SK-N-SH treated with all-trans-retinoic acid at 6 μM for 48 hours (cell line): ENCODE results near the gene ELMO1.

ENCODE experiments used
- ATAC-seq: fragments of 200-7000 bp; cut with Tn5 transposase; 3 replicates; pipeline ENCODE4 v1.9.1; 2020; ENCODE audit warnings: mild to moderate bottlenecking, moderate library complexity
- ARNTL ChIP-seq: fragments of 450-650 bp; formaldehyde crosslinking; IDR thresholded peaks from 2 replicates; pipeline ENCODE4 v1.5.0; 2020; ENCODE audit warnings: low read depth, mild to moderate bottlenecking, moderate library complexity, borderline replicate concordance
- BACH2 ChIP-seq: fragments of 250-450 bp; sonication (Bioruptor Pico); IDR thresholded peaks from 2 replicates; pipeline ENCODE4 v1.9.0; 2021; ENCODE audit warnings: mild to moderate bottlenecking, borderline replicate concordance
- CREB5 ChIP-seq: fragments of 250-450 bp; sonication (Bioruptor Pico); IDR thresholded peaks from 2 replicates; pipeline ENCODE4 v1.5.1; 2020; ENCODE audit warnings: low read depth, mild to moderate bottlenecking, moderate library complexity
- CSRNP3 ChIP-seq: fragments of 250-450 bp; sonication (Bioruptor Pico); IDR thresholded peaks from 2 replicates; pipeline ENCODE4 v1.5.1; 2021; ENCODE audit warnings: mild to moderate bottlenecking, moderate library complexity
- ESRRG ChIP-seq: fragments of 250-450 bp; sonication (Bioruptor Pico); IDR thresholded peaks from 2 replicates; pipeline ENCODE4 v1.6.1; 2021; ENCODE audit warnings: mild to moderate bottlenecking
- GLIS3 ChIP-seq: fragments of 250-450 bp; sonication (Bioruptor Pico); IDR thresholded peaks from 2 replicates; pipeline ENCODE4 v1.5.0; 2020; ENCODE audit warnings: mild to moderate bottlenecking, moderate library complexity
- ISL1 ChIP-seq: fragments of 250-450 bp; sonication (Bioruptor Pico); IDR thresholded peaks from 2 replicates; pipeline ENCODE4 v2.1.2; 2022; ENCODE audit warnings: mild to moderate bottlenecking, moderate library complexity
- OSR1 ChIP-seq: fragments of 250-450 bp; sonication (Bioruptor Pico); IDR thresholded peaks from 2 replicates; pipeline ENCODE4 v1.8.0; 2022; ENCODE audit warnings: moderate library complexity, mild to moderate bottlenecking, inconsistent platforms
- PPARA ChIP-seq: fragments of 250-450 bp; sonication (Bioruptor Pico); IDR thresholded peaks from 2 replicates; pipeline ENCODE4 v1.5.0; 2020; ENCODE audit warnings: mild to moderate bottlenecking, borderline replicate concordance
- RARB ChIP-seq: fragments of 250-450 bp; sonication (Bioruptor Pico); IDR thresholded peaks from 2 replicates; pipeline ENCODE4 v1.8.0; 2021; ENCODE audit warnings: mild to moderate bottlenecking, moderate library complexity
- SNAI2 ChIP-seq: fragments of 250-450 bp; sonication (Bioruptor Pico); IDR thresholded peaks from 2 replicates; pipeline ENCODE4 v1.5.0; 2020; ENCODE audit warnings: mild to moderate bottlenecking, moderate library complexity
- TCF4 ChIP-seq: fragments of 250-450 bp; sonication (Bioruptor Pico); IDR thresholded peaks from 2 replicates; pipeline ENCODE4 v1.8.0; 2021; ENCODE audit warnings: mild to moderate bottlenecking, moderate library complexity, borderline replicate concordance
- TOX ChIP-seq: fragments of 250-450 bp; sonication (Bioruptor Pico); IDR thresholded peaks from 2 replicates; pipeline ENCODE4 v1.8.0; 2021; ENCODE audit warnings: mild to moderate bottlenecking, moderate library complexity, borderline replicate concordance
- TSHZ2 ChIP-seq: fragments of 250-450 bp; sonication (Bioruptor Pico); IDR thresholded peaks from 2 replicates; pipeline ENCODE4 v1.5.0; 2020; ENCODE audit warnings: mild to moderate bottlenecking, moderate library complexity
- ZC3H10 ChIP-seq: fragments of 250-450 bp; sonication (Bioruptor Pico); IDR thresholded peaks from 2 replicates; pipeline ENCODE4 v1.5.1; 2021; ENCODE audit warnings: mild to moderate bottlenecking, moderate library complexity
- ZFP3 ChIP-seq: fragments of 250-450 bp; sonication (Bioruptor Pico); IDR thresholded peaks from 2 replicates; pipeline ENCODE4 v1.5.0; 2020; ENCODE audit warnings: mild to moderate bottlenecking, moderate library complexity
- ZFP30 ChIP-seq: fragments of 450-650 bp; formaldehyde crosslinking; IDR thresholded peaks from 2 replicates; pipeline ENCODE4 v1.5.0; 2022; ENCODE audit warnings: mild to moderate bottlenecking, moderate library complexity
- ZNF565 ChIP-seq: fragments of 450-650 bp; formaldehyde crosslinking; conservative IDR thresholded peaks from 2 replicates; pipeline ENCODE4 v1.5.0; 2020; ENCODE audit warnings: low read depth, mild to moderate bottlenecking, moderate library complexity
- ZNF70 ChIP-seq: fragments of 450-650 bp; formaldehyde crosslinking; IDR thresholded peaks from 2 replicates; pipeline ENCODE4 v1.5.0; 2020; ENCODE audit warnings: mild to moderate bottlenecking, moderate library complexity
- ZNF8 ChIP-seq: fragments of 450-650 bp; formaldehyde crosslinking; IDR thresholded peaks from 2 replicates; pipeline ENCODE4 v1.5.0; 2020; ENCODE audit warnings: mild to moderate bottlenecking, moderate library complexity
- TF ChIP-seq, protein P1 (sequence below): fragments of 250-450 bp; sonication (Bioruptor Pico); IDR thresholded peaks from 2 replicates; pipeline ENCODE4 v1.8.0; 2020; ENCODE audit warnings: mild to moderate bottlenecking, moderate library complexity, borderline replicate concordance

Gene ELMO1

GRCh38 chr7:37418381-37418780, 30.3 kb downstream of the ELMO1 start:
- no peak for ATAC-seq
- no peak for TF ChIP-seq ARNTL (CRISPR knock-in tag)
- TF ChIP-seq ZFP30 (CRISPR knock-in tag): no peak
- no peak for TF ChIP-seq ZC3H10 (CRISPR knock-in tag)
- TF ChIP-seq, protein P1, sequence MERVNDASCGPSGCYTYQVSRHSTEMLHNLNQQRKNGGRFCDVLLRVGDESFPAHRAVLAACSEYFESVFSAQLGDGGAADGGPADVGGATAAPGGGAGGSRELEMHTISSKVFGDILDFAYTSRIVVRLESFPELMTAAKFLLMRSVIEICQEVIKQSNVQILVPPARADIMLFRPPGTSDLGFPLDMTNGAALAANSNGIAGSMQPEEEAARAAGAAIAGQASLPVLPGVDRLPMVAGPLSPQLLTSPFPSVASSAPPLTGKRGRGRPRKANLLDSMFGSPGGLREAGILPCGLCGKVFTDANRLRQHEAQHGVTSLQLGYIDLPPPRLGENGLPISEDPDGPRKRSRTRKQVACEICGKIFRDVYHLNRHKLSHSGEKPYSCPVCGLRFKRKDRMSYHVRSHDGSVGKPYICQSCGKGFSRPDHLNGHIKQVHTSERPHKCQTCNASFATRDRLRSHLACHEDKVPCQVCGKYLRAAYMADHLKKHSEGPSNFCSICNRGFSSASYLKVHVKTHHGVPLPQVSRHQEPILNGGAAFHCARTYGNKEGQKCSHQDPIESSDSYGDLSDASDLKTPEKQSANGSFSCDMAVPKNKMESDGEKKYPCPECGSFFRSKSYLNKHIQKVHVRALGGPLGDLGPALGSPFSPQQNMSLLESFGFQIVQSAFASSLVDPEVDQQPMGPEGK (CRISPR knock-in tag): no peak
- TF ChIP-seq ESRRG: no peak
- no peak for TF ChIP-seq GLIS3 (CRISPR knock-in tag)
- no peak for TF ChIP-seq TCF4
- no peak for TF ChIP-seq PPARA
- no peak for TF ChIP-seq SNAI2 (CRISPR knock-in tag)
- no peak for TF ChIP-seq BACH2
- TF ChIP-seq, all 23 proteins: peak for 0

GRCh38 chr7:37417107-37417474, 31.6 kb downstream of the ELMO1 start:
- no peak for ATAC-seq
- TF ChIP-seq TOX (CRISPR knock-in tag) (no peak), ESRRG (no peak), SNAI2 (CRISPR knock-in tag) (no peak), GLIS3 (CRISPR knock-in tag) (no peak), ZNF70 (no peak), CREB5 (no peak), BACH2 (no peak), ZNF8 (CRISPR knock-in tag) (no peak), TSHZ2 (CRISPR knock-in tag) (no peak), CSRNP3 (no peak)

DNA sequence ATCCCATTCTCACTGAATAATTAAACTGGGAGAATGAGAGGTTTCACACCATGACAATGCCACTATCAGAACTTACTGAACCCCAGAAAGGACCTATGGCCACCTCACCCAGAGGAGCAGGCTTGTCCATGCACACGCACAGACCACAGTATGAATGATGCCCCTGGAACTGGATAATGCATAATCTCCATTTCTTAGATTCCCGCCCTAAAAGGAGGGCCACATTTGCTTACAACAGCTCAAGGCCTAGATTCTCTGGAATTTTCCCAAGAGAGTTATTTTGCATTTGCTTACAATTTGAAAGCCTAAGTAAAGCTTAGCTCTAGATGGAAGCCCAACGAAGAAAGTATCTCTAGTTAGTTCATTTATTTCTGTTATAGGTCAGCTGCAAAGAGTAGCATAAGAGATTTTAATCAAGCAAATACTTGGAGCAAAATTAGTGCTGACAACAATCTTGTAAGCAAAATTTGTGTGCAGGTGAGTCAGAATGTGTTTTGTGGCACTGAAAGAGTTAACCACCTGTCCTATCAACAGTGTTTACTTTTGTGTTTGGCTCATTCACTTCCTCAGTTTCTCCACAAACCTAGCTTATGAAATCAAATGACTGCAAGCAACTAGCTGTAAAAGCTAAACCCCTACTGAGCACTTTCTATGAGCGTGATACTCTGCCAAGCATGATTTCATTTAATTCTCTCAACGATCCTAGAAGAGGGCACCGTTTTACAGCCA, 32.1 kb downstream of the ELMO1 start:
- TF ChIP-seq ZC3H10 (CRISPR knock-in tag) (no peak), ZNF565 (CRISPR knock-in tag) (no peak), TCF4 (no peak), ISL1 (no peak), RARB (CRISPR knock-in tag) (no peak), ESRRG (no peak), BACH2 (no peak), ZFP3 (CRISPR knock-in tag) (no peak), CSRNP3 (no peak), TOX (CRISPR knock-in tag) (no peak), ZFP30 (CRISPR knock-in tag) (no peak), OSR1 (CRISPR knock-in tag) (no peak)
- ATAC-seq: no peak
